LNCaP clone FGC (cell line): ENCODE data around the gene BCKDHA.

ENCODE experiments used
- DNase-seq: peaks from one replicate; pipeline ENCODE4 v3.0.0-alpha.2; 2011; ENCODE audit warnings: low read depth
- H3K4me3 ChIP-seq: 2 replicates; pipeline ENCODE4 v1.5.1; 2011; ENCODE audit warnings: mild to moderate bottlenecking, low read depth, low read length, control low read depth
- CTCF ChIP-seq: IDR thresholded peaks from 2 replicates; pipeline ENCODE4 v1.5.1; 2012; ENCODE audit warnings: mild to moderate bottlenecking; ENCODE audit not compliant: control insufficient read depth, insufficient read depth; ENCODE audit errors: extremely low read depth

Gene BCKDHA

GRCh38 chr19:41359741-41360140 lies 37.9 kb upstream of the BCKDHA start:
- no peak overlapping the region for H3K4me3 ChIP-seq
- DNase-seq, result no peak
- no peak for TF ChIP-seq CTCF

GRCh38 chr19:41362143-41362847 lies 35.3 kb upstream of the BCKDHA start:
- DNase-seq, result no peak
- TF ChIP-seq CTCF, result no peak
- H3K4me3 ChIP-seq, result no peak overlapping the region

GRCh38 chr19:41363371-41363752 lies 34.3 kb upstream of the BCKDHA start:
- no peak for TF ChIP-seq CTCF
- H3K4me3 ChIP-seq, result peak overlapping the region; percentile 60
- DNase-seq, result no peak

- H3K4me3 ChIP-seq, result peak within 1 kb of the TSS; percentile 60
- peak; percentile 80 for DNase-seq
- TF ChIP-seq CTCF, result no peak
Measured at GRCh38 chr19:41363753-41364523, 33.7 kb upstream of the BCKDHA start, which contains the start of gene B9D2. B9D2 (minus strand) TSS chr19:41364149; CDS start chr19:41363519, 630 bp downstream.

GRCh38 chr19:41364524-41365391 lies 32.9 kb upstream of the BCKDHA start:
- no peak for DNase-seq
- TF ChIP-seq CTCF, result no peak
- H3K4me3 ChIP-seq, result peak overlapping the region; percentile 60

GRCh38 chr19:41366089-41366488 lies 31.5 kb upstream of the BCKDHA start:
- no peak for TF ChIP-seq CTCF
- no peak for DNase-seq
- H3K4me3 ChIP-seq, result no peak overlapping the region
